ENCODE results near the gene CKB. TPM values are rescaled to one million over a fixed set of nuclear protein-coding genes. Genes with fewer than 3 reads are reported as not detected.

The CKB gene
- total RNA-seq: 1 to 10 TPM; 4.4 to 4.5 TPM

GRCh38 chr14:103522649-103523574 is at the start of gene CKB:
Gene CKB, minus strand, starts transcription at chr14:103522830. Its CDS starts 337 bp downstream, at chr14:103522493.

GRCh38 chr14:103562429-103563225 is 40.0 kb upstream of the CKB start, which contains the start of the genes BAG5 and COA8:
Gene BAG5, minus strand, starts transcription at chr14:103562657. Its CDS starts 1,493 bp downstream, at chr14:103561164.
Gene COA8, plus strand, starts transcription at chr14:103562960. Its CDS starts 42 bp downstream, at chr14:103563002.

GRCh38 chr14:103528587-103529382 is 6.2 kb upstream of the CKB start, which contains the start of gene TRMT61A:
Gene TRMT61A, plus strand, starts transcription at chr14:103529196. Its CDS starts 783 bp downstream, at chr14:103529979.

Other genes with a start within 250 kb of the CKB start
- gene EIF5, start 188.6 kb downstream of the CKB start, total RNA-seq: 100 to 1,000 TPM; 188 to 196 TPM
- gene MARK3, start 137.4 kb downstream of the CKB start, total RNA-seq: 10 to 100 TPM; 76.0 to 81.2 TPM
- gene TRMT61A, start 6.4 kb upstream of the CKB start, total RNA-seq: 1 to 10 TPM; 7.4 TPM
- gene BAG5, start 39.8 kb upstream of the CKB start, total RNA-seq: 10 to 100 TPM; 30.5 to 31.4 TPM
- 10 to 100 TPM; 25.2 to 27.3 TPM for gene COA8, start 40.1 kb upstream of the CKB start, total RNA-seq
- gene KLC1, start 106.4 kb upstream of the CKB start, total RNA-seq: 100 to 1,000 TPM; 140 to 141 TPM
- gene XRCC3, start 192.6 kb upstream of the CKB start, total RNA-seq: 10 to 100 TPM; 26.0 to 28.3 TPM
- gene ZFYVE21, start 193.0 kb upstream of the CKB start, total RNA-seq: 10 to 100 TPM; 18.9 to 19.3 TPM